DMS53 treated with DMSO at 0.1 percent for 48 hours (cell line): Measurements from ENCODE around the gene DNAJC8.
A peak's percentile ranks its signal among the peaks of the same experiment; 100 is the strongest.

Source experiments
- DNase-seq: peaks from one replicate; lab custom pipeline; 2025; ENCODE audit not compliant: unreplicated experiment; lab: John Stamatoyannopoulos, UW

The DNAJC8 gene

GRCh38 chr1:28208818-28209441 is 23.9 kb downstream of the DNAJC8 start:
- DNase-seq = peak; percentile 73

- DNase-seq = no peak
These were observed 27.6 kb downstream of the DNAJC8 start for GRCh38 chr1:28205243-28205642.

GRCh38 chr1:28200234-28200873 is 32.5 kb downstream of the DNAJC8 start:
- DNase-seq = no peak

GRCh38 chr1:28199328-28200233 is 33.2 kb downstream of the DNAJC8 start:
- DNase-seq = no peak

- DNase-seq = no peak
These were observed 35.0 kb downstream of the DNAJC8 start for GRCh38 chr1:28197682-28198415.

GRCh38 chr1:28196330-28196729 is 36.5 kb downstream of the DNAJC8 start:
- no peak for DNase-seq

- no peak for DNase-seq
These were observed 37.0 kb downstream of the DNAJC8 start for GRCh38 chr1:28195780-28196179.

- no peak for DNase-seq
These were observed 38.3 kb downstream of the DNAJC8 start for GRCh38 chr1:28194326-28195035.

GRCh38 chr1:28193701-28194161 is 39.1 kb downstream of the DNAJC8 start:
- DNase-seq = no peak

- no peak for DNase-seq
These were observed 41.7 kb downstream of the DNAJC8 start for GRCh38 chr1:28190996-28191645.

- DNase-seq = no peak
These were observed 42.4 kb downstream of the DNAJC8 start for GRCh38 chr1:28190337-28190979.

- no peak for DNase-seq
These were observed 47.8 kb downstream of the DNAJC8 start for GRCh38 chr1:28185071-28185470.

GRCh38 chr1:28180306-28181305 is 52.2 kb downstream of the DNAJC8 start:
- no peak for DNase-seq

- DNase-seq = no peak
These were observed 53.9 kb downstream of the DNAJC8 start for GRCh38 chr1:28178690-28179485.

- no peak for DNase-seq
These were observed 56.0 kb downstream of the DNAJC8 start, which contains the start of gene PTAFR for GRCh38 chr1:28176492-28177470. TSS of gene PTAFR (minus strand) at chr1:28176690. CDS start at chr1:28151021, 25,669 bp downstream.

- DNase-seq = no peak
These were observed 56.8 kb downstream of the DNAJC8 start for GRCh38 chr1:28175955-28176485.
